Liver (tissue), 9 donors: Measurements from ENCODE around the gene DCTN3. TPM values are rescaled to one million over a fixed set of nuclear protein-coding genes. Genes with fewer than 3 reads are reported as not detected.

Source experiments
- DNase-seq: peaks from one replicate; pipeline ENCODE4 v3.0.0-alpha.2; 2017; ENCODE audit warnings: low spot score
- H3K27ac ChIP-seq, 2 donors: one replicate each; pipeline ENCODE4 v1.7.0; 2013; ENCODE audit warnings: inconsistent platforms in 2 of 2, low read length in 2 of 2, control low read depth in 1 of 2, low read depth in 1 of 2, mild to moderate bottlenecking in 1 of 2
- H3K27me3 ChIP-seq, 4 donors: one replicate each; pipeline versions ENCODE4 v1.6.1 to v1.7.0; 2013; ENCODE audit warnings: low read length in 3 of 4, inconsistent platforms in 1 of 4, mild to moderate bottlenecking in 1 of 4, moderate library complexity in 1 of 4; ENCODE audit not compliant: control insufficient read depth in 4 of 4, insufficient read depth in 4 of 4
- H3K36me3 ChIP-seq, 4 donors: one replicate each; pipeline versions ENCODE4 v1.6.1 to v1.7.0; 2013; ENCODE audit warnings: low read length in 3 of 4, mild to moderate bottlenecking in 3 of 4, low read depth in 1 of 4, moderate library complexity in 1 of 4; ENCODE audit not compliant: control insufficient read depth in 4 of 4, insufficient read depth in 3 of 4
- H3K4me1 ChIP-seq, 4 donors: one replicate each; pipeline versions ENCODE4 v1.6.1 to v1.7.0; 2013; ENCODE audit warnings: low read length in 3 of 4, mild to moderate bottlenecking in 3 of 4, moderate library complexity in 1 of 4; ENCODE audit not compliant: control insufficient read depth in 4 of 4, insufficient read depth in 4 of 4
- H3K4me3 ChIP-seq, 3 donors: one replicate each; pipeline versions ENCODE4 v1.6.1 to v1.7.0; 2013; ENCODE audit warnings: low read length in 3 of 3, control low read depth in 1 of 3, low read depth in 1 of 3, mild to moderate bottlenecking in 1 of 3
- H3K9ac ChIP-seq, 2 donors: one replicate each; pipeline ENCODE4 v1.7.0; 2013; ENCODE audit warnings: low read length in 2 of 2, mild to moderate bottlenecking in 2 of 2, moderate library complexity in 2 of 2, control low read depth in 1 of 2, low read depth in 1 of 2
- H3K9me3 ChIP-seq, 4 donors: one replicate each; pipeline versions ENCODE4 v1.6.1 to v1.7.0; 2013; ENCODE audit warnings: low read length in 3 of 4; ENCODE audit not compliant: control insufficient read depth in 4 of 4
- EGR1 ChIP-seq, 2 donors: IDR thresholded peaks; 2 replicates each; pipeline ENCODE4 v1.6.1; 2016 to 2018; ENCODE audit warnings: antibody characterized with exemption in 2 of 2, low read depth in 2 of 2
- FOXA1 ChIP-seq: IDR thresholded peaks from 2 replicates; pipeline ENCODE4 v1.6.1; 2016; ENCODE audit warnings: antibody characterized with exemption
- FOXA2 ChIP-seq: IDR thresholded peaks from 2 replicates; pipeline ENCODE4 v1.6.1; 2016; ENCODE audit warnings: antibody characterized with exemption
- GABPA ChIP-seq, 2 donors: IDR thresholded peaks in 1 of 2; conservative IDR thresholded peaks in 1 of 2; 2 replicates each; pipeline ENCODE4 v1.6.1; 2016; ENCODE audit warnings: antibody characterized with exemption in 2 of 2, mild to moderate bottlenecking in 1 of 2, moderate library complexity in 1 of 2
- HNF4A ChIP-seq, 2 donors: conservative IDR thresholded peaks; 2 replicates each; pipeline ENCODE4 v1.6.1; 2016; ENCODE audit warnings: antibody characterized with exemption in 2 of 2, mild to moderate bottlenecking in 2 of 2
- HNF4G ChIP-seq: IDR thresholded peaks from 2 replicates; pipeline ENCODE4 v1.6.1; 2016; ENCODE audit warnings: antibody characterized with exemption
- JUND ChIP-seq, 2 donors: IDR thresholded peaks; 2 replicates each; pipeline ENCODE4 v1.6.1; 2016; ENCODE audit warnings: antibody characterized with exemption in 2 of 2
- NR2F2 ChIP-seq: IDR thresholded peaks from 2 replicates; pipeline ENCODE4 v1.6.1; 2016; ENCODE audit warnings: antibody characterized with exemption
- RAD21 ChIP-seq, 2 donors: IDR thresholded peaks; 2 replicates each; pipeline ENCODE4 v1.6.1; 2016; ENCODE audit warnings: antibody characterized with exemption in 2 of 2, mild to moderate bottlenecking in 2 of 2
- RXRA ChIP-seq, 2 donors: IDR thresholded peaks; 2 replicates each; pipeline ENCODE4 v1.6.1; 2017 to 2018; ENCODE audit warnings: antibody characterized with exemption in 2 of 2, mild to moderate bottlenecking in 1 of 2
- SP1 ChIP-seq: IDR thresholded peaks from 2 replicates; pipeline ENCODE4 v1.6.1; 2018; ENCODE audit warnings: antibody characterized with exemption, mild to moderate bottlenecking
- TAF1 ChIP-seq: conservative IDR thresholded peaks from 2 replicates; pipeline ENCODE4 v1.6.1; 2016; ENCODE audit warnings: antibody characterized with exemption, mild to moderate bottlenecking
- YY1 ChIP-seq: IDR thresholded peaks from 2 replicates; pipeline ENCODE4 v1.6.1; 2016; ENCODE audit warnings: antibody characterized with exemption, mild to moderate bottlenecking
- WGBS: extraction: QIAGEN DNeasy Blood & Tissue Kit; methylation state at CpG from one replicate; pipeline ENCODE4 v1.1.7; 2013; 5-methylcytosine and 5-hydroxymethylcytosine counted together
- polyA plus RNA-seq, 2 donors: library from polyadenylated mRNA; stranded (reverse) in 1 of 2; unstranded in 1 of 2; fragments of 200-250 nt in 1 of 2; fragments of >200 nt in 1 of 2; fragmentation: Nextera tagmentation in 1 of 2; extraction: Ambion mirVana in 1 of 2; gene quantifications; one replicate each; pipeline versions ENCODE4 v1.2.1 to v1.2.3, GENCODE V29; 2013 to 2015
- total RNA-seq, 2 donors: library from RNA; depleted of rRNA; stranded (reverse); fragments of >200 nt; gene quantifications; one replicate each; pipeline ENCODE4 v1.2.3, GENCODE V29; 2014
- TF ChIP-seq, protein P1 (sequence below): IDR thresholded peaks from 2 replicates; pipeline ENCODE4 v1.6.1; 2016; ENCODE audit warnings: antibody characterized with exemption
- TF ChIP-seq, protein P2 (sequence below): IDR thresholded peaks from 2 replicates; pipeline ENCODE4 v1.6.1; 2016; ENCODE audit warnings: antibody characterized with exemption
- TF ChIP-seq, protein P3 (sequence below): IDR thresholded peaks from 2 replicates; pipeline ENCODE4 v1.6.1; 2016; ENCODE audit warnings: antibody characterized with exemption
- TF ChIP-seq, protein P4 (sequence below): fragments of 150-350 bp; IDR thresholded peaks from 2 replicates; pipeline ENCODE4 v1.5.1; 2017; ENCODE audit warnings: improper control_type of control experiment, low read depth, low read length; ENCODE audit not compliant: missing input control
- TF ChIP-seq, protein P5 (sequence below): IDR thresholded peaks from 2 replicates; pipeline ENCODE4 v1.6.1; 2016; ENCODE audit warnings: antibody characterized with exemption, mild to moderate bottlenecking
- donor health status: healthy.
- donor health status: healthy.
- donor health status: healthy.
- donor health status: healthy.
- donor health status: healthy.

The DCTN3 gene
- total and polyA plus RNA-seq, 4 donors = 24.9 to 51.9 (median 46.7) TPM

DNA sequence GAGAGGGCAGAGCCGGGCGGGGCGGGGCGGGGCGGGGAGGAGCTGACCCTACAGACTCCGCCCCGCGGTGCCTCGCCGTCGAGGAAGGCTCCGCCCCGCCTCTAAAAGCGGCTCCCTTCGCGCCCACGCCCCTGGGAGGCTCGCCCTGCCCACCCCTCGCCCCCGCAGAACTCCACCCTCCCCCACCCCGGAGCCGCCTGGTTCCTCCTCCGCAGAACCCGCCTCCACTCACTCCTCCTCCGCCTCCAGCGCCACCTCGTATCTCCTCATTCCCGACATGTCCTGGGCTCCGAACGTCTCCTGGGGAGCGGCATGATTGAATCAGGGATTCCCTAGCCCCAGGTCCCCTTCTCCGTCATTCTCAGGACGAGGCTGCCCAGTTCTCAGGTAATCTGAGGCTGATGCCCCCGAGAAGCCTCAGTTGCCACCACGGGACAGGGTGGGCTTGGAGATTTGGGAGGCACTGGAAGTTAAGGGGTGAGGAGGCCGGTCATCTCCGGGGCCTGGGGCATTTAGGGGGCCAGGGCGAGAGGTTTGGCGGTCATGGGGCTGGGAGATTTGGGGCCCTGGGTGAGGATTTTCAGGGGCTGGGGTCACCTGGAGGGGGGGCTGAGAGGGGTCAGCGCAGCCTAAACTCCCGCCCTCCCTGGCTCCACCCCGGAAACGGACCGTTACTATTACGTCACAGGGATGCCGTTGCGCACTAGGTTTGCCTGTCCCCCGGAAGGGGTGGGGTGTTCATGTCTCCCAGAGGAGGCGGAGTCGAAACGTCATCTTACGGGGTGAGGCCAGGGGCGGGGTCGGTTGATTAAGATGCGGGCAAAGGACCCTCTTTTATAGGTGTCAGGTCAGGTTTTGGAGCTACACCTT is 45.3 kb upstream of the DCTN3 start:
- Histone ChIP-seq H3K27ac (peak overlapping the region; percentile 98 to 99), H3K9me3 (no peaks in the 10 kb centered on the region), H3K36me3 (peaks cover 0 to 5% (median 1%) of the 10 kb centered on the region in 4 donors), H3K27me3 (no peaks in the 10 kb centered on the region), H3K4me3 (peak overlapping the region; percentile 72 to 91 (median 75)), H3K4me1 (peaks cover 4 to 29% (median 13%) of the 10 kb centered on the region in 4 donors), H3K9ac (peak overlapping the region; percentile 81 to 92)
- under 1% methylated on average over 55 of the region's 55 CpGs for WGBS
- TF ChIP-seq YY1 = peak; percentile 66
- no peak for TF ChIP-seq FOXA1
- TF ChIP-seq SP1 = no peak
- TF ChIP-seq, protein P1, sequence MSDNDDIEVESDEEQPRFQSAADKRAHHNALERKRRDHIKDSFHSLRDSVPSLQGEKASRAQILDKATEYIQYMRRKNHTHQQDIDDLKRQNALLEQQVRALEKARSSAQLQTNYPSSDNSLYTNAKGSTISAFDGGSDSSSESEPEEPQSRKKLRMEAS = peak; percentile 40
- no peak for TF ChIP-seq RXRA (IDR thresholded peaks at IDR 0.05)
- TF ChIP-seq JUND (IDR thresholded peaks at IDR 0.05) = peak in 1 of 2 donors; percentile 46
- peak; percentile 42 for TF ChIP-seq NR2F2
- TF ChIP-seq, protein P2, sequence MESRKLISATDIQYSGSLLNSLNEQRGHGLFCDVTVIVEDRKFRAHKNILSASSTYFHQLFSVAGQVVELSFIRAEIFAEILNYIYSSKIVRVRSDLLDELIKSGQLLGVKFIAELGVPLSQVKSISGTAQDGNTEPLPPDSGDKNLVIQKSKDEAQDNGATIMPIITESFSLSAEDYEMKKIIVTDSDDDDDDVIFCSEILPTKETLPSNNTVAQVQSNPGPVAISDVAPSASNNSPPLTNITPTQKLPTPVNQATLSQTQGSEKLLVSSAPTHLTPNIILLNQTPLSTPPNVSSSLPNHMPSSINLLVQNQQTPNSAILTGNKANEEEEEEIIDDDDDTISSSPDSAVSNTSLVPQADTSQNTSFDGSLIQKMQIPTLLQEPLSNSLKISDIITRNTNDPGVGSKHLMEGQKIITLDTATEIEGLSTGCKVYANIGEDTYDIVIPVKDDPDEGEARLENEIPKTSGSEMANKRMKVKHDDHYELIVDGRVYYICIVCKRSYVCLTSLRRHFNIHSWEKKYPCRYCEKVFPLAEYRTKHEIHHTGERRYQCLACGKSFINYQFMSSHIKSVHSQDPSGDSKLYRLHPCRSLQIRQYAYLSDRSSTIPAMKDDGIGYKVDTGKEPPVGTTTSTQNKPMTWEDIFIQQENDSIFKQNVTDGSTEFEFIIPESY = no peak
- no peak for TF ChIP-seq HNF4G
- TF ChIP-seq, protein P3, sequence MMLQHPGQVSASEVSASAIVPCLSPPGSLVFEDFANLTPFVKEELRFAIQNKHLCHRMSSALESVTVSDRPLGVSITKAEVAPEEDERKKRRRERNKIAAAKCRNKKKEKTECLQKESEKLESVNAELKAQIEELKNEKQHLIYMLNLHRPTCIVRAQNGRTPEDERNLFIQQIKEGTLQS = peak; percentile 35
- peak; percentile 95 to 96 for TF ChIP-seq GABPA (IDR thresholded peaks at IDR 0.05 in 1 of 2, conservative IDR thresholded peaks at IDR 0.05 in 1 of 2)
- TF ChIP-seq, protein P4, sequence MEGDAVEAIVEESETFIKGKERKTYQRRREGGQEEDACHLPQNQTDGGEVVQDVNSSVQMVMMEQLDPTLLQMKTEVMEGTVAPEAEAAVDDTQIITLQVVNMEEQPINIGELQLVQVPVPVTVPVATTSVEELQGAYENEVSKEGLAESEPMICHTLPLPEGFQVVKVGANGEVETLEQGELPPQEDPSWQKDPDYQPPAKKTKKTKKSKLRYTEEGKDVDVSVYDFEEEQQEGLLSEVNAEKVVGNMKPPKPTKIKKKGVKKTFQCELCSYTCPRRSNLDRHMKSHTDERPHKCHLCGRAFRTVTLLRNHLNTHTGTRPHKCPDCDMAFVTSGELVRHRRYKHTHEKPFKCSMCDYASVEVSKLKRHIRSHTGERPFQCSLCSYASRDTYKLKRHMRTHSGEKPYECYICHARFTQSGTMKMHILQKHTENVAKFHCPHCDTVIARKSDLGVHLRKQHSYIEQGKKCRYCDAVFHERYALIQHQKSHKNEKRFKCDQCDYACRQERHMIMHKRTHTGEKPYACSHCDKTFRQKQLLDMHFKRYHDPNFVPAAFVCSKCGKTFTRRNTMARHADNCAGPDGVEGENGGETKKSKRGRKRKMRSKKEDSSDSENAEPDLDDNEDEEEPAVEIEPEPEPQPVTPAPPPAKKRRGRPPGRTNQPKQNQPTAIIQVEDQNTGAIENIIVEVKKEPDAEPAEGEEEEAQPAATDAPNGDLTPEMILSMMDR = no peak
- peak; percentile 2 to 15 for TF ChIP-seq HNF4A (conservative IDR thresholded peaks at IDR 0.05)
- TF ChIP-seq, protein P5, sequence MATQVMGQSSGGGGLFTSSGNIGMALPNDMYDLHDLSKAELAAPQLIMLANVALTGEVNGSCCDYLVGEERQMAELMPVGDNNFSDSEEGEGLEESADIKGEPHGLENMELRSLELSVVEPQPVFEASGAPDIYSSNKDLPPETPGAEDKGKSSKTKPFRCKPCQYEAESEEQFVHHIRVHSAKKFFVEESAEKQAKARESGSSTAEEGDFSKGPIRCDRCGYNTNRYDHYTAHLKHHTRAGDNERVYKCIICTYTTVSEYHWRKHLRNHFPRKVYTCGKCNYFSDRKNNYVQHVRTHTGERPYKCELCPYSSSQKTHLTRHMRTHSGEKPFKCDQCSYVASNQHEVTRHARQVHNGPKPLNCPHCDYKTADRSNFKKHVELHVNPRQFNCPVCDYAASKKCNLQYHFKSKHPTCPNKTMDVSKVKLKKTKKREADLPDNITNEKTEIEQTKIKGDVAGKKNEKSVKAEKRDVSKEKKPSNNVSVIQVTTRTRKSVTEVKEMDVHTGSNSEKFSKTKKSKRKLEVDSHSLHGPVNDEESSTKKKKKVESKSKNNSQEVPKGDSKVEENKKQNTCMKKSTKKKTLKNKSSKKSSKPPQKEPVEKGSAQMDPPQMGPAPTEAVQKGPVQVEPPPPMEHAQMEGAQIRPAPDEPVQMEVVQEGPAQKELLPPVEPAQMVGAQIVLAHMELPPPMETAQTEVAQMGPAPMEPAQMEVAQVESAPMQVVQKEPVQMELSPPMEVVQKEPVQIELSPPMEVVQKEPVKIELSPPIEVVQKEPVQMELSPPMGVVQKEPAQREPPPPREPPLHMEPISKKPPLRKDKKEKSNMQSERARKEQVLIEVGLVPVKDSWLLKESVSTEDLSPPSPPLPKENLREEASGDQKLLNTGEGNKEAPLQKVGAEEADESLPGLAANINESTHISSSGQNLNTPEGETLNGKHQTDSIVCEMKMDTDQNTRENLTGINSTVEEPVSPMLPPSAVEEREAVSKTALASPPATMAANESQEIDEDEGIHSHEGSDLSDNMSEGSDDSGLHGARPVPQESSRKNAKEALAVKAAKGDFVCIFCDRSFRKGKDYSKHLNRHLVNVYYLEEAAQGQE = peak; percentile 93
- no peak for TF ChIP-seq RAD21 (IDR thresholded peaks at IDR 0.05)
- peak; percentile 94 to 98 for TF ChIP-seq EGR1 (IDR thresholded peaks at IDR 0.05; ENCODE audit: low read depth in 2 of 2)
- no peak for TF ChIP-seq FOXA2
- peak; percentile 98 for TF ChIP-seq TAF1
- DNase-seq = peak; percentile 91
